Gastrocnemius medialis (tissue), 4 donors: ENCODE measurements around the gene RASGRP4.

ENCODE experiments used
- POLR2A ChIP-seq, 2 donors: fragments of 450-650 bp; IDR thresholded peaks; one replicate each; pipeline ENCODE4 v1.6.1; 2017; ENCODE audit warnings: antibody characterized with exemption in 2 of 2, mild to moderate bottlenecking in 2 of 2, moderate library complexity in 2 of 2
- TF ChIP-seq, protein P1 (sequence below), 5 experiments: fragments of 450-650 bp in 3 of 5; fragments of 200-600 bp in 2 of 5; sonication (generic) in 2 of 5; IDR thresholded peaks in 4 of 5; conservative IDR thresholded peaks in 1 of 5; 1 replicate in 4 of 5; 2 replicates in 1 of 5; pipeline ENCODE4 v1.5.1; 2016 to 2019; ENCODE audit warnings: antibody characterized with exemption in 5 of 5, mild to moderate bottlenecking in 3 of 5, moderate library complexity in 3 of 5

DNA sequence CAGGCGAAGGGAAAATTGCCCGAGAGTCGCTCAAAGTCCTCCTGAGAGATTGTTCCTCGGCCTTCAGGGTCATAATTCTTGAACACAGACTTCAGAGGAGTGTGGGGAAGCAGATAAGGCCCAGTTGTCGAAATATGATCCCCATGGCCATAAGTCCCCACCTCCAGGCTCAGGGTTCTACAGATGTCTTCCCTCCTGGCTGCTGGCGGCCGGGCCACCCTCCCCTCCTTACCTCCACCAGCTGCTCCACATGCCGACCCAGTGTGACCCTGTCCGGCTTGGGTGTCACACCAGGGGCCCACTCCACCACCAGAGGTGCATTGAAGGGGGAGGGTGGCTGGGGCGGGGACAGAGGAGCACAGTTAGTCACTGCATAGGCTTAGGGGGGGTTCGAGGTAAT is 13.1 kb downstream of the RASGRP4 start:
- TF ChIP-seq, protein P1, sequence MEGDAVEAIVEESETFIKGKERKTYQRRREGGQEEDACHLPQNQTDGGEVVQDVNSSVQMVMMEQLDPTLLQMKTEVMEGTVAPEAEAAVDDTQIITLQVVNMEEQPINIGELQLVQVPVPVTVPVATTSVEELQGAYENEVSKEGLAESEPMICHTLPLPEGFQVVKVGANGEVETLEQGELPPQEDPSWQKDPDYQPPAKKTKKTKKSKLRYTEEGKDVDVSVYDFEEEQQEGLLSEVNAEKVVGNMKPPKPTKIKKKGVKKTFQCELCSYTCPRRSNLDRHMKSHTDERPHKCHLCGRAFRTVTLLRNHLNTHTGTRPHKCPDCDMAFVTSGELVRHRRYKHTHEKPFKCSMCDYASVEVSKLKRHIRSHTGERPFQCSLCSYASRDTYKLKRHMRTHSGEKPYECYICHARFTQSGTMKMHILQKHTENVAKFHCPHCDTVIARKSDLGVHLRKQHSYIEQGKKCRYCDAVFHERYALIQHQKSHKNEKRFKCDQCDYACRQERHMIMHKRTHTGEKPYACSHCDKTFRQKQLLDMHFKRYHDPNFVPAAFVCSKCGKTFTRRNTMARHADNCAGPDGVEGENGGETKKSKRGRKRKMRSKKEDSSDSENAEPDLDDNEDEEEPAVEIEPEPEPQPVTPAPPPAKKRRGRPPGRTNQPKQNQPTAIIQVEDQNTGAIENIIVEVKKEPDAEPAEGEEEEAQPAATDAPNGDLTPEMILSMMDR (IDR thresholded peaks at IDR 0.05 in 4 of 5, conservative IDR thresholded peaks at IDR 0.05 in 1 of 5), result no peak
- TF ChIP-seq POLR2A (IDR thresholded peaks at IDR 0.05), result no peak
